GM12864 (cell line): ENCODE results near the gene KANK4.

Source experiments
- DNase-seq: peaks from one replicate; pipeline ENCODE4 v3.0.0-alpha.2; 2011; ENCODE audit warnings: low read depth
- H3K4me3 ChIP-seq: 2 replicates; pipeline ENCODE4 v1.5.1; 2011; ENCODE audit warnings: mild to moderate bottlenecking, low read depth, low read length, control low read depth
- CTCF ChIP-seq: IDR thresholded peaks from 2 replicates; pipeline ENCODE4 v1.5.1; 2011; ENCODE audit warnings: low read depth, mild to moderate bottlenecking, moderate library complexity, low read length, control low read depth, inconsistent platforms; ENCODE audit errors: missing control alignments

KANK4 gene

GRCh38 chr1:62337706-62338631 is 18.7 kb upstream of the KANK4 start:
- H3K4me3 ChIP-seq = no peak overlapping the region
- peak; percentile 5 for TF ChIP-seq CTCF
- DNase-seq = no peak

GRCh38 chr1:62336995-62337705 is 17.9 kb upstream of the KANK4 start:
- no peak for DNase-seq
- TF ChIP-seq CTCF = no peak
- no peak overlapping the region for H3K4me3 ChIP-seq

- DNase-seq = no peak
- no peak overlapping the region for H3K4me3 ChIP-seq
- TF ChIP-seq CTCF = no peak
Observed at GRCh38 chr1:62336638-62336994, 17.4 kb upstream of the KANK4 start.

GRCh38 chr1:62335656-62336055 is 16.4 kb upstream of the KANK4 start:
- no peak for DNase-seq
- peak; percentile 11 for TF ChIP-seq CTCF
- H3K4me3 ChIP-seq = no peak overlapping the region

GRCh38 chr1:62334434-62334985 is 15.3 kb upstream of the KANK4 start:
- no peak for DNase-seq
- no peak overlapping the region for H3K4me3 ChIP-seq
- peak; percentile 28 for TF ChIP-seq CTCF

GRCh38 chr1:62333441-62333840 is 14.2 kb upstream of the KANK4 start:
- DNase-seq = no peak

More at GRCh38 chr1:62333441-62333840, 14.2 kb upstream of the KANK4 start:
- no peak overlapping the region for H3K4me3 ChIP-seq
- no peak for TF ChIP-seq CTCF
